ENCODE results near the gene ORC6.

DNA sequence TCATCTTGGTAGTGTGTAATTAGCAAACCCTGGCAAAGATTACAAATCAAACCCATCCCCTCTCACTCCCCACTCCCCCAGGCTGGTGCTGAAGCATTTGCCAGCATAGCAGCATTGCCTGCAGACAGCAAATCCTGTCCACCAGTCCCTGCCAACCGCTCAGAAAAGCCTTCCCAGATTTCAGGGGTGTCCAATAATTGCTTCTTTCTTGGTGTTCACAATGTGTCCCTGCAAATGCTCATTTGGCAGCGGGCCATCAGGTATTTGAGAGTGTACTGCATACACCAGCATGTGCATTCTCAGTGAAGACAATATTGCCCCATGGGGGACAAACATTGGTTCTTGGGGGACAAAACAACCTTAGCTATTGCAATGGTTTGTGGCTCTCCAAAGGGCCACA is 28.2 kb downstream of the ORC6 start:
- TF ChIP-seq CTCF (IDR thresholded peaks at IDR 0.05) (no peak), POLR2A (IDR thresholded peaks at IDR 0.05) (no peak)

All from body of pancreas (tissue), 4 donors.